Thyroid gland (tissue), 4 donors: Measurements from ENCODE around the gene ALOX5. TPM values are rescaled to one million over a fixed set of nuclear protein-coding genes. Genes with fewer than 3 reads are reported as not detected.
"Not testable (repeated sequence)": the region's sequence is repeated elsewhere in the genome, so short reads cannot be mapped to it uniquely, and the experiment has no call there.

Experiments used
- DNase-seq, 2 donors: peaks; one replicate each; pipeline ENCODE4 v3.0.0-alpha.2; 2019
- H3K27ac ChIP-seq, 3 donors: fragments of 200-600 bp; sonication (generic); 1 replicate in 2 of 3; 2 replicates in 1 of 3; pipeline ENCODE4 v1.5.1; 2016 to 2019; ENCODE audit warnings: mild to moderate bottlenecking in 1 of 3, moderate library complexity in 1 of 3
- H3K27me3 ChIP-seq: fragments of 200-600 bp; sonication (generic); one replicate; pipeline ENCODE4 v1.5.1; 2019
- H3K36me3 ChIP-seq, 2 donors: fragments of 200-600 bp; sonication (generic); one replicate each; pipeline ENCODE4 v1.5.1; 2016 to 2019
- H3K4me1 ChIP-seq, 2 donors: fragments of 200-600 bp; sonication (generic); one replicate each; pipeline ENCODE4 v1.5.1; 2017 to 2019
- H3K4me3 ChIP-seq, 3 donors: fragments of 200-600 bp; sonication (generic); replicated peaks in 1 of 3; 1 replicate in 2 of 3; 2 replicates in 1 of 3; pipeline ENCODE4 v1.5.1; 2016; ENCODE audit warnings: mild to moderate bottlenecking in 1 of 3
- H3K9me3 ChIP-seq: fragments of 200-600 bp; sonication (generic); one replicate; pipeline ENCODE4 v1.5.1; 2017
- POLR2A ChIP-seq, 2 donors: fragments of 450-650 bp; IDR thresholded peaks; one replicate each; pipeline ENCODE4 v1.6.1; 2017; ENCODE audit warnings: antibody characterized with exemption in 2 of 2, mild to moderate bottlenecking in 2 of 2, moderate library complexity in 1 of 2
- WGBS, 2 donors: methylation state at CpG; one replicate each; pipeline ENCODE4 v1.1.5; 2017; 5-methylcytosine and 5-hydroxymethylcytosine counted together
- intact Hi-C: fragments of 100-400 bp; cut with DNase I; formaldehyde crosslinking; loops from one replicate; pipeline ENCODE4 v1.15.1; 2023
- total RNA-seq, 4 donors: library from RNA; depleted of rRNA; stranded (reverse); fragments of >200 nt; gene quantifications; one replicate each; pipeline ENCODE4 v1.2.3, GENCODE V29; 2016
- TF ChIP-seq, protein P1 (sequence below), 6 experiments: fragments of 200-600 bp in 3 of 6; fragments of 450-650 bp in 3 of 6; sonication (generic) in 3 of 6; IDR thresholded peaks; one replicate each; pipeline ENCODE4 v1.5.1; 2016 to 2019; ENCODE audit warnings: antibody characterized with exemption in 6 of 6, mild to moderate bottlenecking in 2 of 6, inconsistent platforms in 1 of 6, moderate library complexity in 1 of 6

Gene ALOX5
- total RNA-seq, 4 donors from 2014 or later = 4.1 to 28.2 (median 10.3) TPM

DNA sequence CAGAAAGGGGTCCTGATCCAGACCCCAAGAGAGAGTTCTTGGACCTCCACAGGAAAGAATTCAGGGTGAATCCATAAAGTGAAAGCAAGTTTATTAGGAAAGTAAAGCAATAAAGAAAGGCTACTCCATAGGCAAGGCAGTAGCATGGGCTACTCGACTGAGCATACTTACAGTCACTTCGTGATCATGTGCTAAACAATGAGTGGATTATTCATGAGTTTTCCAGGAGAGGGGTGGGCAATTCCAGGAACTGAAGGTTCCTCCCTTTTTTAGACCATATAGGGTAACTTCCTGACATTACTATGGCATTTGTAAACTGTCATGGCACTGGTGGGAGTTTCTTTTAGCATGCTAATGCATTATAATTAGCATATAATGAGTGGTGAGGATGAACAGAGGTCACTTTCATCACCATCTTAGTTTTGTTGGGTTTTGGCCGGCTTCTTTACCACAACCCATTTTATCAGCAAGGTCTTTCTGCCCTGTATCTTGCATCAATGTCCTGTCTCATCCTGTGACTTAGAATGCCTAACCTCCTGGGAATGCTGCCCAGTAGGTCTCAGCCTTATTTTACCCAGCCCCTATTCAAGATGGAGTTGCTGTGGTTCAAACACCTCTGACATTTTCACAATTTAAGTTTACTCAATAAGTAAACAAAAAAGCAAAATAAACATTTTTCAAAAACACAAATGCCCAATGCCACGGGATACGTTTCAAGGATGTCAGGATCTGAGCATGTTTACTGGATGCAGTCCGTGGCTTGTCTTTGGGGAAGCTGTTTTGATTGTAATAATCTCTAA, 37.0 kb downstream of the ALOX5 start:
- intact Hi-C loops = no loop called here
- no peak overlapping the region for H3K27ac ChIP-seq
- TF ChIP-seq POLR2A (IDR thresholded peaks at IDR 0.05) = no peak
- TF ChIP-seq, protein P1, sequence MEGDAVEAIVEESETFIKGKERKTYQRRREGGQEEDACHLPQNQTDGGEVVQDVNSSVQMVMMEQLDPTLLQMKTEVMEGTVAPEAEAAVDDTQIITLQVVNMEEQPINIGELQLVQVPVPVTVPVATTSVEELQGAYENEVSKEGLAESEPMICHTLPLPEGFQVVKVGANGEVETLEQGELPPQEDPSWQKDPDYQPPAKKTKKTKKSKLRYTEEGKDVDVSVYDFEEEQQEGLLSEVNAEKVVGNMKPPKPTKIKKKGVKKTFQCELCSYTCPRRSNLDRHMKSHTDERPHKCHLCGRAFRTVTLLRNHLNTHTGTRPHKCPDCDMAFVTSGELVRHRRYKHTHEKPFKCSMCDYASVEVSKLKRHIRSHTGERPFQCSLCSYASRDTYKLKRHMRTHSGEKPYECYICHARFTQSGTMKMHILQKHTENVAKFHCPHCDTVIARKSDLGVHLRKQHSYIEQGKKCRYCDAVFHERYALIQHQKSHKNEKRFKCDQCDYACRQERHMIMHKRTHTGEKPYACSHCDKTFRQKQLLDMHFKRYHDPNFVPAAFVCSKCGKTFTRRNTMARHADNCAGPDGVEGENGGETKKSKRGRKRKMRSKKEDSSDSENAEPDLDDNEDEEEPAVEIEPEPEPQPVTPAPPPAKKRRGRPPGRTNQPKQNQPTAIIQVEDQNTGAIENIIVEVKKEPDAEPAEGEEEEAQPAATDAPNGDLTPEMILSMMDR (IDR thresholded peaks at IDR 0.05) = no peak
- no peaks in the 10 kb centered on the region for H3K9me3 ChIP-seq
- WGBS, 2 donors = 74 to 77% methylated on average over 6 of the region's 6 CpGs
- H3K4me1 ChIP-seq = no peaks in the 10 kb centered on the region
- H3K27me3 ChIP-seq = no peaks in the 10 kb centered on the region
- no peak for DNase-seq
- H3K36me3 ChIP-seq = no peaks in the 10 kb centered on the region
- no peak overlapping the region for H3K4me3 ChIP-seq

DNA sequence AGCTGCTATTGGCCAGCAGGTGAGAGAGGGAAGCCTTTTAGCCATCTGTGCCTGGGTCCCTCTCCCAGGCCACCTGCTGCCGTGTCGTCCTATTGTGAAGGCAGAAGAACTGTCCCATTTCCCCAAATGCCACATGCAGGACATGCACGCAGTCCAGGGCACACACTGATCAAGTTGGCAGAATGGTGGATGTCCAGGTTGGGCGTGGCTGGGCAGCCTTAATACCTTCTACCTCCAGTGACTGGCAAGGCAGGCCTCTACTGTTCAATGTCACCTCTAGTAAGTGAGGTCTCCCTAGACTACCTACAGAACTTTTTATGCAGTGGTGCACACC, 37.6 kb downstream of the ALOX5 start:
- intact Hi-C loops = no loop called here
- DNase-seq = no peak
- Histone ChIP-seq H3K36me3 (no peaks in the 10 kb centered on the region), H3K9me3 (no peaks in the 10 kb centered on the region), H3K4me1 (no peaks in the 10 kb centered on the region), H3K27ac (no peak overlapping the region), H3K27me3 (no peaks in the 10 kb centered on the region), H3K4me3 (no peak overlapping the region)
- TF ChIP-seq, protein P1 (IDR thresholded peaks at IDR 0.05) = no peak
- no peak for TF ChIP-seq POLR2A (IDR thresholded peaks at IDR 0.05)
- WGBS, 2 donors = 90 to 93% methylated on average over 3 to 4 of the region's 4 CpGs

- H3K4me1 ChIP-seq = peaks cover 12 to 16% of the 10 kb centered on the region in 2 donors
- 95 to 96% methylated on average over 5 of the region's 5 CpGs for WGBS, 2 donors
- intact Hi-C loops, H3K9me3 ChIP-seq, H3K27ac ChIP-seq, H3K4me3 ChIP-seq, DNase-seq, H3K36me3 ChIP-seq, H3K27me3 ChIP-seq: not testable (repeated sequence)
Measured at GRCh38 chr10:45415062-45415461, 41.0 kb downstream of the ALOX5 start.

DNA sequence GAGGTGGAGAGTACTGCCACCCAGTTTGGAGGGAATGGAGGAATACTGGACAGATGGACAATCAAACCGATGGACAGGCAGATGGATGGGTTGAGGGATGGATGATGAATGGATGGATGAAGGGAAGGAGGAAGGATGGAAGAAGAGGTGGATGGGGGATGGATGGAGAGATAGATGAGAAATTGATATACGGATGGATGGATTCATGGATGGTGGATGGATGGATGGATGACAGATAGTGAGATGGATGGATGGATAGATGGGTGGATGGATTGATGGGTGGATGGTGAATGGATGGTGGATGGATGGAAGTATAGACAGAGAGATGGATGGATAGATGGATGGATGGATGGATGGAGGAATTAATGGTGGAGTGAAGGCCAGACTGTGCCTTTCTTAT, 42.6 kb downstream of the ALOX5 start:
- no peaks in the 10 kb centered on the region for H3K27me3 ChIP-seq
- intact Hi-C loops = no loop called here
- no peaks in the 10 kb centered on the region for H3K36me3 ChIP-seq
- no peak overlapping the region for H3K4me3 ChIP-seq
- 96 to 97% methylated on average over 2 of the region's 2 CpGs for WGBS, 2 donors
- no peak for TF ChIP-seq POLR2A (IDR thresholded peaks at IDR 0.05)
- TF ChIP-seq, protein P1 (IDR thresholded peaks at IDR 0.05) = no peak
- peaks cover 12 to 31% of the 10 kb centered on the region in 2 donors for H3K4me1 ChIP-seq
- H3K9me3 ChIP-seq = no peaks in the 10 kb centered on the region
- no peak for DNase-seq
- H3K27ac ChIP-seq = no peak overlapping the region

- DNase-seq = no peak
- no peaks in the 10 kb centered on the region for H3K27me3 ChIP-seq
- no peaks in the 10 kb centered on the region for H3K36me3 ChIP-seq
- TF ChIP-seq, protein P1 (IDR thresholded peaks at IDR 0.05) = no peak
- TF ChIP-seq POLR2A (IDR thresholded peaks at IDR 0.05) = no peak
- no peaks in the 10 kb centered on the region for H3K9me3 ChIP-seq
- peaks cover 12 to 31% of the 10 kb centered on the region in 2 donors for H3K4me1 ChIP-seq
- intact Hi-C loops = no loop called here
- no peak overlapping the region for H3K4me3 ChIP-seq
- H3K27ac ChIP-seq = no peak overlapping the region
- WGBS, 2 donors = 74 to 77% methylated on average over 5 of the region's 6 CpGs
Measured at GRCh38 chr10:45417746-45418145, 43.7 kb downstream of the ALOX5 start.
